ENCODE data around the gene CRIP2.

GRCh38 chr14:105436402-105436801, 38.2 kb upstream of the CRIP2 start:
- TF ChIP-seq, protein P1, sequence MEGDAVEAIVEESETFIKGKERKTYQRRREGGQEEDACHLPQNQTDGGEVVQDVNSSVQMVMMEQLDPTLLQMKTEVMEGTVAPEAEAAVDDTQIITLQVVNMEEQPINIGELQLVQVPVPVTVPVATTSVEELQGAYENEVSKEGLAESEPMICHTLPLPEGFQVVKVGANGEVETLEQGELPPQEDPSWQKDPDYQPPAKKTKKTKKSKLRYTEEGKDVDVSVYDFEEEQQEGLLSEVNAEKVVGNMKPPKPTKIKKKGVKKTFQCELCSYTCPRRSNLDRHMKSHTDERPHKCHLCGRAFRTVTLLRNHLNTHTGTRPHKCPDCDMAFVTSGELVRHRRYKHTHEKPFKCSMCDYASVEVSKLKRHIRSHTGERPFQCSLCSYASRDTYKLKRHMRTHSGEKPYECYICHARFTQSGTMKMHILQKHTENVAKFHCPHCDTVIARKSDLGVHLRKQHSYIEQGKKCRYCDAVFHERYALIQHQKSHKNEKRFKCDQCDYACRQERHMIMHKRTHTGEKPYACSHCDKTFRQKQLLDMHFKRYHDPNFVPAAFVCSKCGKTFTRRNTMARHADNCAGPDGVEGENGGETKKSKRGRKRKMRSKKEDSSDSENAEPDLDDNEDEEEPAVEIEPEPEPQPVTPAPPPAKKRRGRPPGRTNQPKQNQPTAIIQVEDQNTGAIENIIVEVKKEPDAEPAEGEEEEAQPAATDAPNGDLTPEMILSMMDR (IDR thresholded peaks at IDR 0.05; ENCODE audit: extremely low read depth in 1 of 2, insufficient read depth in 1 of 2, low read depth in 1 of 2, low read length in 2 of 2), result no peak
- TF ChIP-seq JUN (IDR thresholded peaks at IDR 0.05; ENCODE audit: borderline replicate concordance, insufficient read depth, insufficient read length, low read depth), result no peak
- TF ChIP-seq, protein P2, sequence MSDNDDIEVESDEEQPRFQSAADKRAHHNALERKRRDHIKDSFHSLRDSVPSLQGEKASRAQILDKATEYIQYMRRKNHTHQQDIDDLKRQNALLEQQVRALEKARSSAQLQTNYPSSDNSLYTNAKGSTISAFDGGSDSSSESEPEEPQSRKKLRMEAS (IDR thresholded peaks at IDR 0.05; ENCODE audit: insufficient read depth, insufficient read length), result no peak
- TF ChIP-seq EZH2 (IDR thresholded peaks at IDR 0.05; ENCODE audit: borderline replicate concordance, low read depth, low read length, severe bottlenecking), result no peak
- TF ChIP-seq POLR2AphosphoS5 (IDR thresholded peaks at IDR 0.05; ENCODE audit: insufficient read depth, low read depth, low read length), result no peak
- no peak for TF ChIP-seq POLR2A (IDR thresholded peaks at IDR 0.05; ENCODE audit: low read depth, low read length)
- no peak for TF ChIP-seq MYC (IDR thresholded peaks at IDR 0.05; ENCODE audit: low read depth, low read length)

Measured in endothelial cell of umbilical vein (primary cell).